Measurements from ENCODE around the gene SYNC. TPM values are rescaled to one million over a fixed set of nuclear protein-coding genes. Genes with fewer than 3 reads are reported as not detected.

SYNC gene
- total RNA-seq, 4 donors from 2014 or later, result 24.9 to 95.5 (median 43.8) TPM

Small RNA genes within 50 kb of the gene (small RNA-seq; reads per million reads assigned to genes)
- 0 reads per million in 4 donors for gene RF00019

Other genes starting within 250 kb of the SYNC start
- under 1 TPM in 1 of 4 donors, not detected in 3; under 0.01 TPM for gene ZBTB8B, start 237.7 kb downstream of the SYNC start, total RNA-seq
- 10 to 100 TPM in 1 of 4 donors, 1 to 10 TPM in 3; 2.2 to 21.1 (median 6.6) TPM for gene ZBTB8A, start 163.3 kb downstream of the SYNC start, total RNA-seq
- gene ZBTB8OS, start 52.2 kb downstream of the SYNC start, total RNA-seq, result 10 to 100 TPM in 3 of 4 donors, 1 to 10 TPM in 1; 3.4 to 72.9 (median 34.5) TPM
- gene RBBP4, start 51.6 kb downstream of the SYNC start, total RNA-seq, result 100 to 1,000 TPM in 1 of 4 donors, 10 to 100 TPM in 3; 40.4 to 117 (median 67.7) TPM
- gene YARS1, start 114.6 kb upstream of the SYNC start, total RNA-seq, result 10 to 100 TPM; 23.9 to 54.5 (median 33.8) TPM
- 100 to 1,000 TPM in 1 of 4 donors, 10 to 100 TPM in 3; 26.2 to 257 (median 40.7) TPM for gene S100PBP, start 114.9 kb upstream of the SYNC start, total RNA-seq
- gene FNDC5, start 168.1 kb upstream of the SYNC start, total RNA-seq, result under 1 TPM in 2 of 4 donors, not detected in 2; 0.32 to 0.55 TPM
- gene HPCA, start 183.7 kb upstream of the SYNC start, total RNA-seq, result under 1 TPM in 2 of 4 donors, not detected in 2; 0.64 to 0.96 TPM
- 1,000 to 10,000 TPM in 2 of 4 donors, 100 to 1,000 TPM in 2; 330 to 1,204 (median 846) TPM for gene TMEM54, start 198.6 kb upstream of the SYNC start, total RNA-seq

Data from transverse colon (tissue), 4 donors.